ENCODE data around the gene TTLL1.

DNA sequence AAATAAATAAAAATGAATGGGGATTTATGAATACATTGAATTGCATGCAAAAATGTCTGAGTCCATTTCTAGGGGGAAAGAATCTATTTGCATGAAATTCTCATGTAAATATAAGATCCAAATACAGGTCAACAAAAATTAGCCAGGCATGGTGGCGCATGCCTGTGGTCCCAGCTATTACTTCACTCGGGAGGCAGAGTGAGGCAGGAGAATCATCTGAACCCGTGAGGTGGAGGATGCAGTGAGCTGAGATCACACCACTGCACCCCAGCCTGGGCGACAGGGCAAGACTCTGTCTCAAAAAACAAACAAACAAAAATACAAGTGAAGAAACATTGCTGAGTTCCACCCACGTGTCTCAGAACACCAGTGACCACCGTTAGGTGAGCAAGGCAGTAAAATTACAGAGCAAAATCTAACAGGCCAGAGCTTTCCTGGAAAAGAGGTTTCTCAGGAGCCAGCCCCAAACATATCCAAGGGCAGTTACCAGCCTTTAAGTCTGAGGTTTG lies 91.6 kb downstream of the TTLL1 start:
- TF ChIP-seq, protein P1, sequence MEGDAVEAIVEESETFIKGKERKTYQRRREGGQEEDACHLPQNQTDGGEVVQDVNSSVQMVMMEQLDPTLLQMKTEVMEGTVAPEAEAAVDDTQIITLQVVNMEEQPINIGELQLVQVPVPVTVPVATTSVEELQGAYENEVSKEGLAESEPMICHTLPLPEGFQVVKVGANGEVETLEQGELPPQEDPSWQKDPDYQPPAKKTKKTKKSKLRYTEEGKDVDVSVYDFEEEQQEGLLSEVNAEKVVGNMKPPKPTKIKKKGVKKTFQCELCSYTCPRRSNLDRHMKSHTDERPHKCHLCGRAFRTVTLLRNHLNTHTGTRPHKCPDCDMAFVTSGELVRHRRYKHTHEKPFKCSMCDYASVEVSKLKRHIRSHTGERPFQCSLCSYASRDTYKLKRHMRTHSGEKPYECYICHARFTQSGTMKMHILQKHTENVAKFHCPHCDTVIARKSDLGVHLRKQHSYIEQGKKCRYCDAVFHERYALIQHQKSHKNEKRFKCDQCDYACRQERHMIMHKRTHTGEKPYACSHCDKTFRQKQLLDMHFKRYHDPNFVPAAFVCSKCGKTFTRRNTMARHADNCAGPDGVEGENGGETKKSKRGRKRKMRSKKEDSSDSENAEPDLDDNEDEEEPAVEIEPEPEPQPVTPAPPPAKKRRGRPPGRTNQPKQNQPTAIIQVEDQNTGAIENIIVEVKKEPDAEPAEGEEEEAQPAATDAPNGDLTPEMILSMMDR (conservative IDR thresholded peaks at IDR 0.05; ENCODE audit: low read depth, low read length) = no peak
- TF ChIP-seq RAD21 (IDR thresholded peaks at IDR 0.05; ENCODE audit: low read length) (no peak), FOS (IDR thresholded peaks at IDR 0.05; ENCODE audit: low read depth, low read length) (no peak), CEBPB (IDR thresholded peaks at IDR 0.05; ENCODE audit: low read depth, low read length) (0 out of 2 replicates have a peak, but pooled peaks have one; percentile 7), POLR2A (IDR thresholded peaks at IDR 0.05; ENCODE audit: low read depth, low read length) (no peak), MAZ (IDR thresholded peaks at IDR 0.05; ENCODE audit: borderline replicate concordance, low read depth, low read length) (no peak), CHD1 (IDR thresholded peaks at IDR 0.05; ENCODE audit: low read depth, low read length) (no peak)
